HCT116 (cell line): ENCODE data around the gene APH1B. TPM values are rescaled to one million over a fixed set of nuclear protein-coding genes. Genes with fewer than 3 reads are reported as not detected.

ENCODE experiments used
- ATAC-seq: fragments of 200-7000 bp; cut with Tn5 transposase; 2 replicates; pipeline ENCODE4 v1.9.1; 2020; ENCODE audit warnings: mild to moderate bottlenecking, moderate library complexity
- BruUV-seq: library from RNA; stranded (reverse); fragments of 400-500 nt; replicated peaks from 2 replicates; lab custom pipeline; 2021; lab: Mats Ljungman, UMichigan
- CTCF ChIA-PET: fragments of 300-600 bp; sonication (Branson Sonifier 250); formaldehyde crosslinking; loops from one replicate; lab custom pipeline; 2021; ENCODE audit warnings: antibody characterized with exemption; lab: Charles Lee
- POLR2A ChIA-PET: fragments of 300-600, 350-600 bp; sonication (Branson Sonifier 250); formaldehyde crosslinking; loops from one replicate; lab custom pipeline; 2021; ENCODE audit warnings: antibody characterized with exemption; lab: Charles Lee
- RAD21 ChIA-PET, 2 experiments: fragments of 300-600 bp; sonication (Branson Sonifier 250); formaldehyde crosslinking; loops; one replicate each; lab custom pipeline; 2023; ENCODE audit warnings: low total read pairs in 2 of 2; ENCODE audit not compliant: uncharacterized antibody in 2 of 2, unreplicated experiment in 2 of 2, low non-redundant PET in 1 of 2; lab: Charles Lee
- DNase-seq: peaks from one replicate; pipeline ENCODE4 v3.0.0-alpha.2; 2010; ENCODE audit warnings: low read depth, low spot score
- H2AFZ ChIP-seq: fragments of 200-600 bp; shearing (Covaris generic), sonication (generic); 2 replicates; pipeline ENCODE4 v1.6.1; 2017; ENCODE audit warnings: low read depth, mixed run types, mixed read lengths, antibody characterized with exemption, low read length; ENCODE audit not compliant: poor library complexity, severe bottlenecking
- H3K27ac ChIP-seq: 2 replicates; pipeline ENCODE4 v1.5.1; 2012; ENCODE audit warnings: low read depth, low read length
- H3K27me3 ChIP-seq: fragments of 200-600 bp; sonication (generic); 2 replicates; pipeline ENCODE4 v1.6.1; 2016; ENCODE audit warnings: mixed run types, low read length, mixed read lengths; ENCODE audit not compliant: insufficient read depth
- H3K36me3 ChIP-seq, 2 experiments: fragments of 200-500 bp in 1 of 2; fragments of 200-600 bp in 1 of 2; sonication (Bioruptor generic) in 1 of 2; sonication (generic) in 1 of 2; 2 replicates each; pipeline versions ENCODE4 v1.5.1 to v1.6.1; 2014 to 2016; ENCODE audit warnings: low read length in 2 of 2, inconsistent platforms in 1 of 2, mixed read lengths in 1 of 2, mixed run types in 1 of 2; ENCODE audit not compliant: insufficient read depth in 2 of 2, control insufficient read depth in 1 of 2
- H3K4me1 ChIP-seq, 2 experiments: fragments of 200-600 bp in 1 of 2; sonication (generic) in 1 of 2; 2 replicates each; pipeline versions ENCODE4 v1.5.1 to v1.6.1; 2012 to 2017; ENCODE audit warnings: low read length in 2 of 2, inconsistent platforms in 1 of 2, mild to moderate bottlenecking in 1 of 2, mixed read lengths in 1 of 2, mixed run types in 1 of 2, moderate library complexity in 1 of 2; ENCODE audit not compliant: insufficient read depth in 2 of 2, control insufficient read depth in 1 of 2
- H3K4me2 ChIP-seq: fragments of 200-600 bp; sonication (generic); 2 replicates; pipeline ENCODE4 v1.6.1; 2017; ENCODE audit warnings: mixed run types, low read length, mixed read lengths
- H3K4me3 ChIP-seq, 2 experiments: fragments of 200-600 bp in 1 of 2; sonication (generic) in 1 of 2; replicated peaks in 1 of 2; 2 replicates each; pipeline ENCODE4 v1.5.1; 2011 to 2016; ENCODE audit warnings: low read length in 2 of 2, control low read depth in 1 of 2, low read depth in 1 of 2, mild to moderate bottlenecking in 1 of 2, mixed read lengths in 1 of 2, mixed run types in 1 of 2
- H3K79me2 ChIP-seq: fragments of 200-600 bp; sonication (generic); 2 replicates; pipeline ENCODE4 v1.6.1; 2017; ENCODE audit warnings: mild to moderate bottlenecking, mixed run types, low read length, moderate library complexity, mixed read lengths; ENCODE audit not compliant: insufficient read depth
- H3K9ac ChIP-seq: fragments of 200-600 bp; sonication (generic); 2 replicates; pipeline ENCODE4 v1.6.1; 2016; ENCODE audit warnings: low read length, mixed read lengths
- H3K9me2 ChIP-seq: fragments of 200-600 bp; sonication (generic), shearing (Covaris generic); 2 replicates; pipeline ENCODE4 v1.6.1; 2017; ENCODE audit warnings: mixed run types, mild to moderate bottlenecking, moderate library complexity; ENCODE audit not compliant: insufficient read depth
- H3K9me3 ChIP-seq, 2 experiments: fragments of 200-500 bp in 1 of 2; fragments of 200-600 bp in 1 of 2; sonication (Bioruptor generic) in 1 of 2; sonication (generic) in 1 of 2; 2 replicates each; pipeline ENCODE4 v1.6.1; 2014 to 2017; ENCODE audit warnings: low read length in 2 of 2, mixed read lengths in 2 of 2, inconsistent platforms in 1 of 2, low read depth in 1 of 2, mild to moderate bottlenecking in 1 of 2, mixed run types in 1 of 2, moderate library complexity in 1 of 2; ENCODE audit not compliant: control insufficient read depth in 1 of 2, insufficient read depth in 1 of 2
- H4K20me1 ChIP-seq: fragments of 200-600 bp; sonication (generic), shearing (Covaris generic); 2 replicates; pipeline ENCODE4 v1.6.1; 2017; ENCODE audit warnings: mixed run types, mild to moderate bottlenecking, moderate library complexity; ENCODE audit not compliant: insufficient read depth
- ATF3 ChIP-seq: IDR thresholded peaks from 2 replicates; pipeline ENCODE4 v1.6.1; 2012
- CBX3 ChIP-seq: IDR thresholded peaks from 2 replicates; pipeline ENCODE4 v1.6.1; 2012; ENCODE audit warnings: low read depth
- ELF1 ChIP-seq: IDR thresholded peaks from 2 replicates; pipeline ENCODE4 v1.6.1; 2012; ENCODE audit warnings: low read depth, borderline replicate concordance
- EZH2phosphoT487 ChIP-seq: fragments of 200-600 bp; IDR thresholded peaks from 2 replicates; pipeline ENCODE4 v1.6.1; 2018; ENCODE audit warnings: antibody characterized with exemption, borderline replicate concordance
- FOSL1 ChIP-seq: IDR thresholded peaks from 2 replicates; pipeline ENCODE4 v1.6.1; 2012; ENCODE audit warnings: low read depth
- JUND ChIP-seq: IDR thresholded peaks from 2 replicates; pipeline ENCODE4 v1.6.1; 2012
- POLR2A ChIP-seq: IDR thresholded peaks from 2 replicates; pipeline ENCODE4 v1.7.0; 2011; ENCODE audit warnings: borderline replicate concordance; ENCODE audit not compliant: insufficient read depth, insufficient read length; ENCODE audit errors: extremely low read depth
- POLR2AphosphoS5 ChIP-seq: IDR thresholded peaks from 2 replicates; pipeline ENCODE4 v1.6.1; 2011; ENCODE audit warnings: mild to moderate bottlenecking, low read depth, low read length, moderate library complexity
- RAD21 ChIP-seq: IDR thresholded peaks from 2 replicates; pipeline ENCODE4 v1.6.1; 2012; ENCODE audit warnings: low read depth, mild to moderate bottlenecking
- SIN3A ChIP-seq: IDR thresholded peaks from 2 replicates; pipeline ENCODE4 v1.6.1; 2012; ENCODE audit warnings: low read depth
- SP1 ChIP-seq: IDR thresholded peaks from 2 replicates; pipeline ENCODE4 v1.6.1; 2012; ENCODE audit warnings: low read depth
- SRF ChIP-seq: IDR thresholded peaks from 2 replicates; pipeline ENCODE4 v1.6.1; 2012; ENCODE audit warnings: low read depth
- TCF7L2 ChIP-seq: IDR thresholded peaks from 2 replicates; pipeline ENCODE4 v1.7.0; 2011; ENCODE audit warnings: borderline replicate concordance, inconsistent platforms; ENCODE audit not compliant: insufficient read depth, insufficient read length; ENCODE audit errors: extremely low read depth
- ZBTB33 ChIP-seq: IDR thresholded peaks from 2 replicates; pipeline ENCODE4 v1.6.1; 2011; ENCODE audit warnings: mild to moderate bottlenecking, low read length, moderate library complexity; ENCODE audit not compliant: insufficient replicate concordance; ENCODE audit errors: extremely low read depth
- ZFX ChIP-seq: fragments of 450-650 bp; IDR thresholded peaks from 2 replicates; pipeline ENCODE4 v1.6.1; 2017
- ZNF274 ChIP-seq: fragments of 200-500 bp; sonication (Bioruptor generic); IDR thresholded peaks from 2 replicates; pipeline ENCODE4 v1.6.1; 2014; ENCODE audit warnings: mild to moderate bottlenecking, low read depth, low read length, inconsistent platforms
- intact Hi-C: fragments of 100-400 bp; cut with micrococcal nuclease; formaldehyde crosslinking; loops from 2 replicates; pipeline ENCODE4 v1.10.0; 2022
- total RNA-seq: library from RNA; stranded (reverse); gene quantifications from one replicate; pipeline ENCODE4 v1.2.1, GENCODE V29; 2021; ENCODE audit not compliant: unreplicated experiment

APH1B gene
- total RNA-seq, 1 experiment from 2014 or later: 8.5 TPM

GRCh38 chr15:63244976-63245645 is 32.3 kb upstream of the APH1B start:
- no TSS peak for BruUV-seq
- intact Hi-C loops: no loop called here
- Histone ChIP-seq H3K9ac (no peak overlapping the region), H4K20me1 (no peaks in the 10 kb centered on the region), H2AFZ (no peak overlapping the region)
- DNase-seq: no peak
- TF ChIP-seq SRF (no peak), ZNF274 (no peak), ZBTB33 (no peak), ATF3 (no peak), POLR2AphosphoS5 (no peak), SP1 (no peak), JUND (no peak), TCF7L2 (no peak), ZFX (no peak), SIN3A (no peak), CBX3 (no peak), RAD21 (no peak), POLR2A (no peak), FOSL1 (no peak), ELF1 (no peak), EZH2phosphoT487 (no peak)
- TF ChIP-seq, all 23 proteins: peak for 0
- Histone ChIP-seq H3K4me2 (no peak overlapping the region), H3K79me2 (no peaks in the 10 kb centered on the region), H3K36me3 (no peaks in the 10 kb centered on the region), H3K9me3 (no peaks in the 10 kb centered on the region; a peak in 1 of 4 replicates), H3K9me2 (no peaks in the 10 kb centered on the region), H3K4me1 (no peaks in the 10 kb centered on the region), H3K27ac (no peak overlapping the region), H3K4me3 (no peak overlapping the region), H3K27me3 (no peaks in the 10 kb centered on the region)
- RAD21 ChIA-PET: no interaction called here
- no peak for ATAC-seq
- POLR2A ChIA-PET: no interaction called here
- CTCF ChIA-PET: no interaction called here
